Activated CD4-positive, alpha-beta memory T cell treated with anti-CD3 and anti-CD28 coated beads, Interleukin-2, amount 10 ng/mL, durations not matched to agents 7 days and 5 days (primary cell): ENCODE data around the gene TAS2R14. TPM values are rescaled to one million over a fixed set of nuclear protein-coding genes. Genes with fewer than 3 reads are reported as not detected.

Experiments used
- CTCF ChIA-PET: fragments of 350-600 bp; sonication (Branson Sonifier 250); formaldehyde crosslinking; loops from one replicate; lab custom pipeline; 2021; ENCODE audit warnings: antibody characterized with exemption, inconsistent platforms; lab: Charles Lee
- POLR2A ChIA-PET: fragments of 350-600 bp; sonication (Branson Sonifier 250); formaldehyde crosslinking; loops from one replicate; lab custom pipeline; 2021; ENCODE audit warnings: antibody characterized with exemption; lab: Charles Lee
- DNase-seq: peaks from one replicate; pipeline ENCODE4 v3.0.0-alpha.2; 2020
- H3K27ac Mint-ChIP-seq: one replicate; pipeline ENCODE4 v1.8.0; 2021; ENCODE audit warnings: mild to moderate bottlenecking, mixed read lengths
- H3K27me3 Mint-ChIP-seq: one replicate; pipeline ENCODE4 v1.8.0; 2021; ENCODE audit warnings: mixed read lengths
- H3K36me3 Mint-ChIP-seq: one replicate; pipeline ENCODE4 v1.8.0; 2021; ENCODE audit warnings: low read depth, mixed read lengths
- H3K4me1 Mint-ChIP-seq: one replicate; pipeline ENCODE4 v1.8.0; 2021; ENCODE audit warnings: mixed read lengths
- H3K4me3 Mint-ChIP-seq: one replicate; pipeline ENCODE4 v1.8.0; 2021; ENCODE audit warnings: mild to moderate bottlenecking, mixed read lengths
- H3K9me3 Mint-ChIP-seq: one replicate; pipeline ENCODE4 v1.8.0; 2021; ENCODE audit warnings: mixed read lengths
- total RNA-seq, 2 experiments: library from RNA; stranded (reverse); gene quantifications; one replicate each; pipeline ENCODE4 v1.2.3, GENCODE V29; 2021

TAS2R14 gene
- total RNA-seq, 2 experiments from 2014 or later, result 1.2 to 1.3 TPM

- no peak for DNase-seq
- H3K4me1 Mint-ChIP-seq, result no peaks in the 10 kb centered on the region
- peaks cover 12% of the 10 kb centered on the region for H3K9me3 Mint-ChIP-seq
- no peaks in the 10 kb centered on the region for H3K27me3 Mint-ChIP-seq
- H3K4me3 Mint-ChIP-seq, result no peak overlapping the region
- H3K27ac Mint-ChIP-seq, result no peak overlapping the region
- CTCF ChIA-PET, result no interaction called here
- no peaks in the 10 kb centered on the region for H3K36me3 Mint-ChIP-seq
- POLR2A ChIA-PET, result no interaction called here
Observed at GRCh38 chr12:10943167-10943566, 4.1 kb upstream of the TAS2R14 start.

- CTCF ChIA-PET, result no interaction called here
- H3K36me3 Mint-ChIP-seq, result no peaks in the 10 kb centered on the region
- H3K27ac Mint-ChIP-seq, result no peak overlapping the region
- H3K9me3 Mint-ChIP-seq, result peaks cover 4% of the 10 kb centered on the region
- no peaks in the 10 kb centered on the region for H3K27me3 Mint-ChIP-seq
- DNase-seq, result no peak
- H3K4me3 Mint-ChIP-seq, result no peak overlapping the region
- no peaks in the 10 kb centered on the region for H3K4me1 Mint-ChIP-seq
- POLR2A ChIA-PET, result interaction anchor here (1.1 kb wide), 1 partner anchor 229 kb away, joined by 5 read pairs; the partner anchor contains the start of gene SMIM10L1
Observed at GRCh38 chr12:10941916-10942607, 3.0 kb upstream of the TAS2R14 start.

- CTCF ChIA-PET, result no interaction called here
- Mint-ChIP-seq H3K27me3 (no peaks in the 10 kb centered on the region), H3K27ac (no peak overlapping the region), H3K4me3 (no peak overlapping the region), H3K36me3 (no peaks in the 10 kb centered on the region), H3K9me3 (no peaks in the 10 kb centered on the region), H3K4me1 (no peaks in the 10 kb centered on the region)
- POLR2A ChIA-PET, result no interaction called here
- DNase-seq, result no peak
Observed at GRCh38 chr12:10941369-10941768, 2.3 kb upstream of the TAS2R14 start.

- CTCF ChIA-PET, result no interaction called here
Observed at GRCh38 chr12:10940389-10940788, 1.3 kb upstream of the TAS2R14 start.

GRCh38 chr12:10936506-10936905, 2.6 kb downstream of the TAS2R14 start:
- ChIA-PET CTCF (no interaction called here), POLR2A (no interaction called here)
- Mint-ChIP-seq H3K27ac (no peak overlapping the region), H3K9me3 (no peaks in the 10 kb centered on the region), H3K4me1 (no peaks in the 10 kb centered on the region), H3K36me3 (no peaks in the 10 kb centered on the region), H3K4me3 (no peak overlapping the region), H3K27me3 (no peaks in the 10 kb centered on the region)
- DNase-seq, result no peak

More at GRCh38 chr12:10940389-10940788, 1.3 kb upstream of the TAS2R14 start:
- no peaks in the 10 kb centered on the region for H3K27me3 Mint-ChIP-seq
- DNase-seq, result no peak
- H3K4me1 Mint-ChIP-seq, result no peaks in the 10 kb centered on the region
- H3K4me3 Mint-ChIP-seq, result no peak overlapping the region
- H3K9me3 Mint-ChIP-seq, result no peaks in the 10 kb centered on the region
- no peak overlapping the region for H3K27ac Mint-ChIP-seq
- POLR2A ChIA-PET, result no interaction called here
- no peaks in the 10 kb centered on the region for H3K36me3 Mint-ChIP-seq

- no peak for DNase-seq
- Mint-ChIP-seq H3K36me3 (no peaks in the 10 kb centered on the region), H3K27me3 (no peaks in the 10 kb centered on the region), H3K4me3 (no peak within 1 kb of the TSS), H3K4me1 (no peaks in the 10 kb centered on the region), H3K27ac (no peak within 1 kb of the TSS), H3K9me3 (no peaks in the 10 kb centered on the region)
- ChIA-PET POLR2A (no interaction called here), CTCF (no interaction called here)
Observed at GRCh38 chr12:10928746-10929286, 10.2 kb downstream of the TAS2R14 start, which contains the start of gene PRH2. PRH2 (plus strand) TSS chr12:10929236; CDS start chr12:10929274, 38 bp downstream.

- Mint-ChIP-seq H3K27me3 (no peaks in the 10 kb centered on the region), H3K4me3 (no peak overlapping the region), H3K9me3 (no peaks in the 10 kb centered on the region), H3K27ac (no peak overlapping the region), H3K36me3 (no peaks in the 10 kb centered on the region), H3K4me1 (no peaks in the 10 kb centered on the region)
- DNase-seq, result no peak
- CTCF ChIA-PET, result no interaction called here
- POLR2A ChIA-PET, result no interaction called here
Observed at GRCh38 chr12:10926269-10926668, 12.8 kb downstream of the TAS2R14 start.

GRCh38 chr12:10919809-10920208, 19.3 kb downstream of the TAS2R14 start:
- POLR2A ChIA-PET, result no interaction called here
- no peak for DNase-seq

GRCh38 chr12:10910380-10910779, 28.7 kb downstream of the TAS2R14 start:
- Mint-ChIP-seq H3K4me1 (no peaks in the 10 kb centered on the region), H3K27ac (no peak overlapping the region), H3K9me3 (no peaks in the 10 kb centered on the region), H3K4me3 (no peak overlapping the region), H3K27me3 (no peaks in the 10 kb centered on the region), H3K36me3 (peaks cover 2% of the 10 kb centered on the region)
- CTCF ChIA-PET, result no interaction called here
- no peak for DNase-seq
- POLR2A ChIA-PET, result no interaction called here

More at GRCh38 chr12:10919809-10920208, 19.3 kb downstream of the TAS2R14 start:
- Mint-ChIP-seq H3K36me3 (no peaks in the 10 kb centered on the region), H3K27me3 (no peaks in the 10 kb centered on the region), H3K4me1 (no peaks in the 10 kb centered on the region), H3K9me3 (no peaks in the 10 kb centered on the region), H3K4me3 (no peak overlapping the region), H3K27ac (no peak overlapping the region)
- CTCF ChIA-PET, result no interaction called here

GRCh38 chr12:10909462-10909861, 29.6 kb downstream of the TAS2R14 start, which contains the start of gene TAS2R13:
TAS2R13 (minus strand) TSS chr12:10909562; CDS start chr12:10909298, 264 bp downstream.
- Mint-ChIP-seq H3K4me1 (no peaks in the 10 kb centered on the region), H3K27ac (no peak within 1 kb of the TSS)
- POLR2A ChIA-PET, result no interaction called here

GRCh38 chr12:10904686-10905085, 34.4 kb downstream of the TAS2R14 start:
- peaks cover 17% of the 10 kb centered on the region for H3K9me3 Mint-ChIP-seq
- peaks cover 2% of the 10 kb centered on the region for H3K36me3 Mint-ChIP-seq
- H3K4me3 Mint-ChIP-seq, result no peak overlapping the region
- no peaks in the 10 kb centered on the region for H3K27me3 Mint-ChIP-seq
- H3K27ac Mint-ChIP-seq, result no peak overlapping the region
- DNase-seq, result no peak
- ChIA-PET POLR2A (no interaction called here), CTCF (no interaction called here)
- no peaks in the 10 kb centered on the region for H3K4me1 Mint-ChIP-seq

More at GRCh38 chr12:10909462-10909861, 29.6 kb downstream of the TAS2R14 start, which contains the start of gene TAS2R13:
- Mint-ChIP-seq H3K9me3 (peaks cover 6% of the 10 kb centered on the region), H3K4me3 (no peak within 1 kb of the TSS), H3K27me3 (no peaks in the 10 kb centered on the region), H3K36me3 (peaks cover 2% of the 10 kb centered on the region)
- CTCF ChIA-PET, result no interaction called here
- no peak for DNase-seq

- Mint-ChIP-seq H3K36me3 (peaks cover 2% of the 10 kb centered on the region), H3K4me3 (no peak overlapping the region), H3K4me1 (no peaks in the 10 kb centered on the region), H3K27me3 (no peaks in the 10 kb centered on the region), H3K27ac (no peak overlapping the region), H3K9me3 (peaks cover 20% of the 10 kb centered on the region)
- ChIA-PET CTCF (no interaction called here), POLR2A (no interaction called here)
- no peak for DNase-seq
Observed at GRCh38 chr12:10901427-10901826, 37.6 kb downstream of the TAS2R14 start.

GRCh38 chr12:10900972-10901371, 38.1 kb downstream of the TAS2R14 start:
- CTCF ChIA-PET, result no interaction called here
- Mint-ChIP-seq H3K36me3 (peaks cover 2% of the 10 kb centered on the region), H3K9me3 (peaks cover 20% of the 10 kb centered on the region), H3K27me3 (no peaks in the 10 kb centered on the region), H3K4me3 (no peak overlapping the region), H3K27ac (no peak overlapping the region), H3K4me1 (no peaks in the 10 kb centered on the region)
- POLR2A ChIA-PET, result no interaction called here
- no peak for DNase-seq

GRCh38 chr12:10900530-10900929, 38.5 kb downstream of the TAS2R14 start:
- ChIA-PET CTCF (no interaction called here), POLR2A (no interaction called here)
- DNase-seq, result no peak
- H3K27ac Mint-ChIP-seq, result no peak overlapping the region
- H3K36me3 Mint-ChIP-seq, result no peaks in the 10 kb centered on the region
- no peaks in the 10 kb centered on the region for H3K4me1 Mint-ChIP-seq
- no peaks in the 10 kb centered on the region for H3K27me3 Mint-ChIP-seq
- no peak overlapping the region for H3K4me3 Mint-ChIP-seq
- peaks cover 20% of the 10 kb centered on the region for H3K9me3 Mint-ChIP-seq
